ENCODE measurements around the gene KIF14. TPM values are rescaled to one million over a fixed set of nuclear protein-coding genes. Genes with fewer than 3 reads are reported as not detected.

Gene KIF14
- total RNA-seq, 1 experiment from 2014 or later, result 20.7 TPM

DNA sequence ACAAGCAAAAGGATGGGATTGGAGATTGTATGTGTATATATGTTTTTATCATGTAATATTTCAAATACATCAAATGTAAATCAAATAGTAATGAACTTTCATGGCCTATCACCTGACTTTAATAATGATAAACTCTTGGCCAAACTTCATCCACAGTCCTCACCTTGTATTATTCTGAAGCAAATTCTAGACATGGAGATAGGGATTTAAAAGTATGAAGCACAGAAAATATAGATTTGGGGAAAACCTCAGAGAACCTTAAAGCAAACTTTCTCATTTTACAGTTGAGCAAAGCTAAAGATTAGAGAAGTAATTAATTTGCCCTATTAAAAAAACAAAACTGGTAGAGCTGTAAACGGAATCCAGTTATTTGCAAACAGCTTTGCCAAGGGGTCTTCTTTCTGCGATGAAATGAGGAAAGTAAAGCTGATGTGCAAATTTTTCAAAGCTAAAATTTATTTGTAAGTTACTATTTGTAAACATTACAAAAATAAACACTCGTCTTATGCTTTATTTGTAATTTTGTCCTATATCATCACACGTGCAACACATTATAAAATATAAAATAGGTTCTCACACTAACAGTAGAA is 19.9 kb upstream of the KIF14 start:
- TSS peak; percentile 75 for BruUV-seq (replicated peaks)
- no peaks in the 10 kb centered on the region for H3K27me3 Mint-ChIP-seq (ENCODE audit: unreplicated experiment)
- peak overlapping the region; percentile 81 for H3K27ac Mint-ChIP-seq (ENCODE audit: unreplicated experiment)
- CTCF ChIA-PET, result interaction anchor here (2.1 kb wide), 1 partner anchor 29 kb away, joined by 10 read pairs; the partner anchor contains the start of gene DDX59
- H3K36me3 Mint-ChIP-seq (ENCODE audit: insufficient read depth, unreplicated experiment), result no peaks in the 10 kb centered on the region
- H3K9me3 Mint-ChIP-seq (ENCODE audit: low read depth, unreplicated experiment), result no peaks in the 10 kb centered on the region
- DNase-seq, result no peak
- intact Hi-C loops (cut with micrococcal nuclease; ENCODE audit: unreplicated experiment), result no loop called here
- TF ChIP-seq, protein P1, sequence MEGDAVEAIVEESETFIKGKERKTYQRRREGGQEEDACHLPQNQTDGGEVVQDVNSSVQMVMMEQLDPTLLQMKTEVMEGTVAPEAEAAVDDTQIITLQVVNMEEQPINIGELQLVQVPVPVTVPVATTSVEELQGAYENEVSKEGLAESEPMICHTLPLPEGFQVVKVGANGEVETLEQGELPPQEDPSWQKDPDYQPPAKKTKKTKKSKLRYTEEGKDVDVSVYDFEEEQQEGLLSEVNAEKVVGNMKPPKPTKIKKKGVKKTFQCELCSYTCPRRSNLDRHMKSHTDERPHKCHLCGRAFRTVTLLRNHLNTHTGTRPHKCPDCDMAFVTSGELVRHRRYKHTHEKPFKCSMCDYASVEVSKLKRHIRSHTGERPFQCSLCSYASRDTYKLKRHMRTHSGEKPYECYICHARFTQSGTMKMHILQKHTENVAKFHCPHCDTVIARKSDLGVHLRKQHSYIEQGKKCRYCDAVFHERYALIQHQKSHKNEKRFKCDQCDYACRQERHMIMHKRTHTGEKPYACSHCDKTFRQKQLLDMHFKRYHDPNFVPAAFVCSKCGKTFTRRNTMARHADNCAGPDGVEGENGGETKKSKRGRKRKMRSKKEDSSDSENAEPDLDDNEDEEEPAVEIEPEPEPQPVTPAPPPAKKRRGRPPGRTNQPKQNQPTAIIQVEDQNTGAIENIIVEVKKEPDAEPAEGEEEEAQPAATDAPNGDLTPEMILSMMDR (IDR thresholded peaks at IDR 0.05; ENCODE audit: unreplicated experiment), result no peak
- peaks cover 17% of the 10 kb centered on the region for H3K4me1 Mint-ChIP-seq (ENCODE audit: low read depth, unreplicated experiment)
- peak overlapping the region; percentile 11 for H3K4me3 Mint-ChIP-seq (ENCODE audit: low read depth, unreplicated experiment)

DNA sequence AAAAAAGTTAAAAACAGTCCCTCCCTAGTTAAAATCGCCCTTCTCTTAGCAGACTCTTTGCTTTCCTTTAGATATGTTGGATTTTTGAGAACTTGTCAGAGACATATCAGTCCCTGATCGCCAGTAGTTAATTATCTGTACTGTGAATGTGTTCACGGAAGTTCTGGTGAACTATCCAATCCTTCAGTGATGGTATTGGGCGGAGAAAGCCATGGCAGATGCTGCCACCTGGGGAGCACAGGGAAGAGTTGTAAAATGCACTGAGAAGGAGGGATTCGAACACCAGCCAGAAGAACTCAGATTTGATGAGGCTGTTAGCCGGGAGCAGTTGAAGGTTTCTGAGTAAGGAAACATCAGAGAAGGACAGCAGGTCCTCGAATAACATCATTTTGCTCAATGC is 17.5 kb upstream of the KIF14 start:
- Mint-ChIP-seq H3K4me3 (ENCODE audit: low read depth, unreplicated experiment) (no peak overlapping the region), H3K36me3 (ENCODE audit: insufficient read depth, unreplicated experiment) (no peaks in the 10 kb centered on the region), H3K27me3 (ENCODE audit: unreplicated experiment) (no peaks in the 10 kb centered on the region), H3K9me3 (ENCODE audit: low read depth, unreplicated experiment) (no peaks in the 10 kb centered on the region), H3K4me1 (ENCODE audit: low read depth, unreplicated experiment) (peaks cover 17% of the 10 kb centered on the region), H3K27ac (ENCODE audit: unreplicated experiment) (peak overlapping the region; percentile 6)
- DNase-seq, result no peak
- BruUV-seq (replicated peaks), result no TSS peak
- TF ChIP-seq, protein P1 (IDR thresholded peaks at IDR 0.05; ENCODE audit: unreplicated experiment), result no peak
- intact Hi-C loops (cut with micrococcal nuclease; ENCODE audit: unreplicated experiment), result no loop called here
- CTCF ChIA-PET, result no interaction called here

DNA sequence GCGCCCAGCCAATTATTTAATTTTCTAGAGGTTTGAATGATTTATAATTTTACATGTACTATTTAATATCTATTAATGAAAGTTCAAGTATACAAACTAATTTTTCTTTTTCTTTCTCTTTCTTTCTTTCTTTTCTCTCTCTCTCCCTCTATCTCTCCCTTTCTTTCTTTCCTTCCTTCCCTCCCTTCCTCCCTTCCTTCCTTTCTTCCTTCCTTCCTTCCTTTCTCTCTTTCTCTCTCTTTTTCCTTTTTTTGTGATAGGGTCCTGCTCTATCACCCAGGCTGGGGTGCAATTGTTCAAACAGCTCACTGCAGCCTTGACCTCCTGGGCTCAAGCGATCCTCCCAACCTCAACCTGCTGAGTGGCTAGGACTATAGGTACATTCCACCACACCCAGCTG is 16.1 kb upstream of the KIF14 start:
- TF ChIP-seq, protein P1 (IDR thresholded peaks at IDR 0.05; ENCODE audit: unreplicated experiment), result no peak
- H3K27me3 Mint-ChIP-seq (ENCODE audit: unreplicated experiment), result no peaks in the 10 kb centered on the region
- peaks cover 17% of the 10 kb centered on the region for H3K4me1 Mint-ChIP-seq (ENCODE audit: low read depth, unreplicated experiment)
- intact Hi-C loops (cut with micrococcal nuclease; ENCODE audit: unreplicated experiment), result no loop called here
- no peak overlapping the region for H3K27ac Mint-ChIP-seq (ENCODE audit: unreplicated experiment)
- H3K36me3 Mint-ChIP-seq (ENCODE audit: insufficient read depth, unreplicated experiment), result no peaks in the 10 kb centered on the region
- CTCF ChIA-PET, result no interaction called here
- no TSS peak for BruUV-seq (replicated peaks)
- DNase-seq, result no peak
- H3K9me3 Mint-ChIP-seq (ENCODE audit: low read depth, unreplicated experiment), result no peaks in the 10 kb centered on the region
- H3K4me3 Mint-ChIP-seq (ENCODE audit: low read depth, unreplicated experiment), result no peak overlapping the region

DNA sequence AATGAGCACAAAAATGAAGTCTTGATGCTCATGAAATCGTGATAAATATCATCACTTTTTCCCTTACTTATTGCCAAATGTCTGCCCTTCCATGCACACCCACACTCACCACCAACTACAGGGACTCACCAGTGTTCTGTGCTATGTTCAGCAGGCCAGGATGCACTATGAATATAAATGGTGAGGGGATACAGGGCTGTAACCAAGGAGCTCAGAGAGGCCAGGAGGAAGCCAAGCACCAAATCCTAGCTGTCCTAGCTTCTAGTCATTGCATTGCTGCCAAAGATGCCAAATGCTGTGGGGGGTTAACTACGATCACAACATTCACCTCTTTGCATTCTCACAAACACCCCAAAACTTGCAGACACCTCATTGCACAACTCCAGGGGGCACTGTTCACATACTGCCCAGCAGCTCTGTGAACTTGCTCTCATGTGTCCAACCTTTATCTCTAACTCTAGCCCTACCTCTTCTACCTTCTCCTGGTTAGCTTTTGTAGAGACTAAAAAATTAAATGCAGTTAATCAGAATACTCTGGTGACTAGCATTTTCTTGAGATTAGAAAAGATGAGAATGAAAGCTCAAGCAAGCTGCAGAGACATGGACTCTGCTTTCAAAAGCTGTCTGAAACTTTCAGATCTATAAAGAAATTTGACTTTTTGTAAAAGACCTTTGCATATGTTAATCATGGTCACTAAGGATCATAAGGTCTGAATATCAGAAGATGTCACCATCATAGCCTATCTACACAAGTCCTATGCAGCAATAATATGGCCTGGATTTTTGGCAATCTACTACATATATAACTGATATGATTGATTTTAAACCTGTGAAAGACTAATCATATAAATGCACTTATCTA is 13.9 kb upstream of the KIF14 start:
- no peaks in the 10 kb centered on the region for H3K27me3 Mint-ChIP-seq (ENCODE audit: unreplicated experiment)
- no peak overlapping the region for H3K4me3 Mint-ChIP-seq (ENCODE audit: low read depth, unreplicated experiment)
- CTCF ChIA-PET, result interaction anchor here (0.5 to 1.2 kb wide), 3 partner anchors 10 to 36 kb away, joined by 3 to 14 read pairs (median 10); no protein-coding TSS in a partner anchor
- no peak for DNase-seq
- H3K4me1 Mint-ChIP-seq (ENCODE audit: low read depth, unreplicated experiment), result peaks cover 7% of the 10 kb centered on the region
- no peaks in the 10 kb centered on the region for H3K36me3 Mint-ChIP-seq (ENCODE audit: insufficient read depth, unreplicated experiment)
- H3K9me3 Mint-ChIP-seq (ENCODE audit: low read depth, unreplicated experiment), result no peaks in the 10 kb centered on the region
- H3K27ac Mint-ChIP-seq (ENCODE audit: unreplicated experiment), result no peak overlapping the region
- no TSS peak for BruUV-seq (replicated peaks)
- TF ChIP-seq, protein P1 (IDR thresholded peaks at IDR 0.05; ENCODE audit: unreplicated experiment), result no peak
- intact Hi-C loops (cut with micrococcal nuclease; ENCODE audit: unreplicated experiment), result no loop called here
